Measurements from ENCODE around the gene METTL2B. TPM values are rescaled to one million over a fixed set of nuclear protein-coding genes. Genes with fewer than 3 reads are reported as not detected.
"Not testable (repeated sequence)": the region's sequence is repeated elsewhere in the genome, so short reads cannot be mapped to it uniquely, and the experiment has no call there.

Gene METTL2B
- total RNA-seq, 4 donors from 2014 or later, result 18.2 to 25.1 (median 19.8) TPM

DNA sequence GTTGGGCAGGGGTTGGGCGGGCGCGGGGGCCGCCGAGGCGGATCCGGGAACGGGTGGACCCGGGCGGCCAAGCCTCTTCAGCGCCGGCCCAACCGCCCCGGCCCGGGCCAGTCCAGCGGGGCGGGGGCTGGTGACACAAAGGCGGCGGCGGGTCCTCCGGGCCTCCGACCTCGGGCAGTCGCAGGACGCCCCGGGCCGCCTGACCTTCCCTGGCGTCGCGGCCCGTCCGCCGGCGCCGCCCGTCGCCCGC lies 54.2 kb downstream of the METTL2B start:
- intact Hi-C loops (cut with DNase I; ENCODE audit: low total_unique reads), result no loop called here
- TF ChIP-seq, protein P1, sequence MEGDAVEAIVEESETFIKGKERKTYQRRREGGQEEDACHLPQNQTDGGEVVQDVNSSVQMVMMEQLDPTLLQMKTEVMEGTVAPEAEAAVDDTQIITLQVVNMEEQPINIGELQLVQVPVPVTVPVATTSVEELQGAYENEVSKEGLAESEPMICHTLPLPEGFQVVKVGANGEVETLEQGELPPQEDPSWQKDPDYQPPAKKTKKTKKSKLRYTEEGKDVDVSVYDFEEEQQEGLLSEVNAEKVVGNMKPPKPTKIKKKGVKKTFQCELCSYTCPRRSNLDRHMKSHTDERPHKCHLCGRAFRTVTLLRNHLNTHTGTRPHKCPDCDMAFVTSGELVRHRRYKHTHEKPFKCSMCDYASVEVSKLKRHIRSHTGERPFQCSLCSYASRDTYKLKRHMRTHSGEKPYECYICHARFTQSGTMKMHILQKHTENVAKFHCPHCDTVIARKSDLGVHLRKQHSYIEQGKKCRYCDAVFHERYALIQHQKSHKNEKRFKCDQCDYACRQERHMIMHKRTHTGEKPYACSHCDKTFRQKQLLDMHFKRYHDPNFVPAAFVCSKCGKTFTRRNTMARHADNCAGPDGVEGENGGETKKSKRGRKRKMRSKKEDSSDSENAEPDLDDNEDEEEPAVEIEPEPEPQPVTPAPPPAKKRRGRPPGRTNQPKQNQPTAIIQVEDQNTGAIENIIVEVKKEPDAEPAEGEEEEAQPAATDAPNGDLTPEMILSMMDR (IDR thresholded peaks at IDR 0.05), result no peak
- TF ChIP-seq POLR2A (IDR thresholded peaks at IDR 0.05), result no peak
- H3K4me3 ChIP-seq (ENCODE audit: low read depth, poor library complexity, severe bottlenecking), result peak overlapping the region; percentile 48
- 1% methylated on average over 27 of the region's 38 CpGs; no CpG with 5 or more reads in 1 of the 2 donors for WGBS, 2 donors
- DNase-seq (ENCODE audit: low spot score in 2 of 2), result peak in 1 of 2 donors; percentile 19

DNA sequence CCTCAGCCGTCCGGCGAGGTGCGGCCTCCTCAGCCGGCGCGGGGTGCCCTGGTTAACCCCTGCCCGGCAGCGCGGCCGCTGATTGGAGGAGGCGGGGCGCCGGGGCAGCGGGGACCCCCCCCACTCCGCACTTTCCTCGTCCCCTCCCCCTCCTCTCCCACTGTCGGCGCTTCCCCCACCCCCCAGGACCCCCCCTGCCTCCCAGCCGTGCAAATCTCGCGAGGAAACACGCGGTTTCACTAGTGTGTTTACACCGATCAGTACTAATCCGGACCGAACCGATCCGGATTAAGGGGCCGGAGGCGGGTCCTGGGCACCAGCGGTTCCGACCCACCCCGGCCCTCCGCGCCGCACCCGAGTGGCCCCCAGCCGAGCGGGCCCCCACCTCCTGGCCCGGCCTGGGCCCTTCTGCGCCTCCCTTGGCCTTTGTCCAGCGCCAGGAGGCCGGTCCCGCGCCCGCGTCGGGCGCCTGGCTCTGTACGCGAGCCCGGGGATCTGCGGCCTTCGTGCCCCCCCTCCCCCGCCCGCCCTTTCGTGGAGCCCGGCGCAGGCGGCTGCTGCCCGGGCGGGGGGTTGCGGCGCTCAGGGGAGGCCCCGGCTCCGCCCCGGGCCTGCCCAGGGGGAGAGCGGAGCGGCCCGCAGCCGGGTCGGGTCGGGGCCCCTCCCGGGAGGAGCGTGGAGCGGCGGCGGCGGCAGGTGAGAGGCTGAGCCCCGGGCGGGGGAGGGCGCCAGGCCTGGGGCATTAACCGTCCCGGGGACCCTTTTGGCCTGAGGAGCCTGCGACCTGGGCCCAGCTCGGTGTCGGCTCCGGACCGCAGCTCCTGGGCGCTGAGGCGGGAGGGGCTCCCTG lies 54.8 kb downstream of the METTL2B start:
- intact Hi-C loops (cut with DNase I; ENCODE audit: low total_unique reads), result not testable (repeated sequence)
- peak overlapping the region; percentile 83 for H3K4me3 ChIP-seq (ENCODE audit: low read depth, poor library complexity, severe bottlenecking)
- peak; percentile 72 to 95 for DNase-seq (ENCODE audit: low spot score in 2 of 2)
- WGBS, 2 donors, result 0 to 3% methylated on average over 2 to 34 of the region's 92 CpGs

DNA sequence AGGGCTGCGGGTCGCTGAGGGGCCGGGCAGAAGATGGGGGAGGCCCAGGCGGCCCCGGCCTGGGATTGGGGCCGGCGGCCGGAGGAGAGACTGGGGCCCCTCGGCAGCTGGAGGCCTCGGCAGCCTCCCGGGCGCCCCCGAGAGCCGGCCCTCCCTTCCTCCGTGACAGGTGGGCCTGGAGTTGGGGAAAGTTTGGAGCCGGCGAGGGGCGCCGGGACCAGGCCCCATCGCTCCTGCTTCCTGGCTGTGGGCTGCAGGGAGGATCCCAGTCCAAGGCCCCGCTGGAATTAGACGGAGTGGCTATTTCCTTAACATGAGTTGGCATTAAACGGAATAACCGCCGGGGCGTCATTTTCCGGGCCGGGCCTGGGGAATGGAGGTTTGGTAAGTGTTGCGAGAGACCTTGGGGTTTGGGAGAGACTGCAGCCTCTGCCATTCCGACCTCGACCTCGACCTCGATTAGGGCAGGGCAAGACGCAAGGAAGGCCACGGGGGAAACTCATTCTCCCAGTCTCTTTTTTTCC lies 55.5 kb downstream of the METTL2B start:
- peak; percentile 55 to 89 for DNase-seq (ENCODE audit: low spot score in 2 of 2)

DNA sequence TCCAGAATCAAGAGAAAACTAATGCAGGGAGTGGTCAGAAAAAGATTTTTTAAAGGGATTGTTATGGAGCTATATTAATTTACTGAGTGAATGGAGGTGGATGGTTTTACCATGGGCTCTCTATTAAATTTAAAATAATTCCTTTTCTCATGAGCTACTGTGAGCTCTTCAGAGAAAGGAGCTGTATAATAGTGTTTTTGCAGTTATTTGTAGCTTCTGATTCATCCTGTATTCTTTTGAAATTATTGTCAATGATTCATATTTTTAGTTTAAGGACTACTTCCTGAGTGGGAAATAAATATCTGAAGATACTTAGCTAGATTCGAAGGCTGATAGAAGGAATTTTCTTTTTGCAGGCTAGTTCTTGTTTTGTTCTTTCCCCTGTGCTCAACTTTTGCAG lies 56.4 kb downstream of the METTL2B start:
- intact Hi-C loops (cut with DNase I; ENCODE audit: low total_unique reads); DNase-seq (ENCODE audit: low spot score in 2 of 2); H3K4me3 ChIP-seq (ENCODE audit: low read depth, poor library complexity, severe bottlenecking): not testable (repeated sequence)
- WGBS, 2 donors, result 3 to 5% methylated on average over 1 of the region's 1 CpG

More for the DNA sequence above, 55.5 kb downstream of the METTL2B start:
- peak overlapping the region; percentile 83 for H3K4me3 ChIP-seq (ENCODE audit: low read depth, poor library complexity, severe bottlenecking)
- intact Hi-C loops (cut with DNase I; ENCODE audit: low total_unique reads), result not testable (repeated sequence)
- WGBS, 2 donors, result 0 to 1% methylated on average over 13 to 14 of the region's 35 CpGs

DNA sequence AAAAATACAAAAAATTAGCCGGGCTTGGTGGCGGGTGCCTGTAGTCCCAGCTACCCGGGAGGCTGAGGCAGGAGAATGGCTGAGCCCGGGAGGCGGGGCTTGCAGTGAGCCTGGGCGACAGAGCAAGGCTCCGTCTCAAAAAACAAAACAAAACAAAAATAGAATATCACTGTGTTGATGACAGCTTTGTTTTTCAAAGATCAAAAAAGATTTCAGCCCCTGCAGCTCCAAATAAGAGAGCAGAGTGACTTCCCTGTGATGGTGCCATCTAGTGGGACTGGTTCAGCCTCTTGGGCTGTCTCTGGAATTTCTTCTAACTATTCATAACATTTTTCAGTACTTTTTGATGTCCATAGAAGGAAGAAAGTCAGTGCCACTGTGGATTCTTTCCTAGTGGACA lies 60.9 kb downstream of the METTL2B start:
- H3K4me3 ChIP-seq (ENCODE audit: low read depth, poor library complexity, severe bottlenecking); intact Hi-C loops (cut with DNase I; ENCODE audit: low total_unique reads): not testable (repeated sequence)
- peak in 1 of 2 donors; percentile 63 for DNase-seq (ENCODE audit: low spot score in 2 of 2)
- 41 to 48% methylated on average over 7 of the region's 7 CpGs for WGBS, 2 donors

DNA sequence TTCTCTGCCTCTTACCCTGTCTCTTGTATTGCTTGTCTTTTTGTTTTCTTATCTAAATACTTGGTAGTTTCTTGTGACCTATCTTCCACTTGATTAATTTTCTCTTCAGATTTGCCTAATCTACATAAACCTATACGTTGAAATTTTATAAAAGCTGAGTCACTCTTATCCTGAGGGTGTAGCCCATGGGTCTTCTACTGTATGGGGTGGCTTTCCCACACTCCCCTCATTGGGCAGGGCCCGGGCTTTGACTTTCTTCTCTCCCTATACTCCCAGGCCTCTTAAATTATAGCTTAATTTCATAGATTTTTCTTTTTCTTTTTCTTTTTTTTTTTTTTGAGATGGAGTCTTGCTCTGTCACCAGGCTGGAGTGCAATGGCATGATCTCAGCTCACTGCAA lies 66.0 kb downstream of the METTL2B start:
- peak in 1 of 2 donors; percentile 60 for DNase-seq (ENCODE audit: low spot score in 2 of 2)
- 60 to 65% methylated on average over 2 of the region's 2 CpGs for WGBS, 2 donors

DNA sequence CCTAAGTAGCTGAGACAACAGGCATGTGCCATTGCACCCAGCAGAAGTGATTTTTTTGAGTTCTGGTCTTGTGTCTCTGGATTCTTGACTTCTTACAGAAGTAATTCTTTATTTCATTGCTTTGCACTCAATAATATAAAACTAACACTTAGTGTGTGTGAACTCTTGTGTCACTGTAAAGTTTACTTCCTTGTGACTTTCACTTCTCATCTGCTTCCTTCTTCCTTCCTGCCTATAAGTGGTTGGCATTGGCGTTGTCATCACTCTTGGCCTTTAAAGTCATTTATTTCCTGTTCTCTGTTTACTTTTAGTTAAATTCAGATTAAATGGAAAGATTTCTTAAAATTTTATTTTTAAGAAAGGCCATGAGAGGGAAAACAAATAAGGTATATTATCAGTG lies 66.8 kb downstream of the METTL2B start:
- H3K4me3 ChIP-seq (ENCODE audit: low read depth, poor library complexity, severe bottlenecking); intact Hi-C loops (cut with DNase I; ENCODE audit: low total_unique reads); DNase-seq (ENCODE audit: low spot score in 2 of 2): not testable (repeated sequence)
- 29 to 69% methylated on average over 1 of the region's 1 CpG for WGBS, 2 donors

More for the DNA sequence above, 66.0 kb downstream of the METTL2B start:
- H3K4me3 ChIP-seq (ENCODE audit: low read depth, poor library complexity, severe bottlenecking); intact Hi-C loops (cut with DNase I; ENCODE audit: low total_unique reads): not testable (repeated sequence)

DNA sequence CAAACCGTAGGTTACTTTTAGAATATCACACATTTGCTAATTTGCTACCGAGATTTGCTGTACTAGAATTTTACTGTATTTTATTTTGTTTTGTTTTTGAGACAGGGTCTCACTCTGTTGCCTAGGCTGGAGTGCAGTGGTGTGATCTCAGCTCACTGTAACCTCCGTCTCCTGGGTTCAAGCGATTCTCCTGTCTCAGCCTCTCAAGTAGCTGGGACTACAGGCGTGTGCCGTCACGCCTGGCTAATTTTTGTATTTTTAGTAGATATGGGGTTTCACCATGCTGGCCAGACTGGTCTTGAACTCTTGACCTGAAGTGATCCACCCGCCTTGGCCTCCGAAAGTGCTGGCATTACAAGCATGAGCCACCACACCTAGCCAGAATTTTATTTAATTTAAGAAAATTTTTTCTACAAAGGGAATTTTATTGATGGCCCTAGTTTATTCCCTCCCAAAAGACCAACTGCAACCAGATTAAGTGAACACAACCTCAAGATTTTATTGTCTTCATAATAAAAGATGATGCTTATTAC lies 69.8 kb downstream of the METTL2B start:
- 95% methylated on average over 9 of the region's 9 CpGs for WGBS, 2 donors
- H3K4me3 ChIP-seq (ENCODE audit: low read depth, poor library complexity, severe bottlenecking); DNase-seq (ENCODE audit: low spot score in 2 of 2); intact Hi-C loops (cut with DNase I; ENCODE audit: low total_unique reads): not testable (repeated sequence)

DNA sequence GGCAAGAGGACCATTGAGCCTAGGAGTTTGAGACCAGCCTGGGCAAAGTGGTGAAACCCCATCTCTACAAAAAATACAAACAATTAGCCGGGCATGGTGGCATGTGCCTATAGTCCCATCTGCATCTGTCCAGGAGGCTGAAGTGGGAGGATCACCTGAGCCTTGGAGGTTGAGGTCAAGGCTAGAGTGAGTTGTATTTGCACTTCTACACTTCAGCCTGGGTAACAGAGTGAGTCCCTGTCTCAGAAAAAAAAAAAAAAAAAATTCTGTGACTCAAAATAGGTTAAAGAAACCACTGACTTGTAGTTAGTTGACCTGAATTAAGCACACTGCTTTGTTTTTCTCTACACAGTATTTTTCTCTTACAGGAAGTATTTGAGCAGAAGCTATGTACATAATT lies 74.4 kb downstream of the METTL2B start:
- intact Hi-C loops (cut with DNase I; ENCODE audit: low total_unique reads), result no loop called here
- TF ChIP-seq POLR2A (IDR thresholded peaks at IDR 0.05), result no peak
- TF ChIP-seq, protein P1 (IDR thresholded peaks at IDR 0.05), result no peak
- 89 to 93% methylated on average over 1 of the region's 1 CpG for WGBS, 2 donors
- no peak overlapping the region for H3K4me3 ChIP-seq (ENCODE audit: low read depth, poor library complexity, severe bottlenecking)
- no peak for DNase-seq (ENCODE audit: low spot score in 2 of 2)

DNA sequence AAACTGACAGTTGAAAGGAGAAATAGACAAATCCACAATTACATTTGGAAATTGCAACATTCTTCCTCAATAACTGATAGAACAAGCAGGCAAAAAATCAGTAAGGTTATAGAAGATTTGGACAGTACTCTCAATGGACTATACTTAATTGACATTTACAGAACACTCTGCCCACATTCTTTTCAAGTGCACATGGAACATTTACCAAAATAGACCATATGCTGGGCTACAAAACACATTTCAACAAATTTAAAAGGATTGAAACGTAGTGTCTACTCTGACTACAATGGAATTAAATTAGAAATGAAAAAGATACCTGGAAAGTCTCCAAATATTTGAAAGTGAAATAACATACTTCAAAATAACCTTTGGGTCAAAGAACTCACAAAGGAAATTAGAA lies 77.8 kb downstream of the METTL2B start:
- WGBS, 2 donors, result 0 to 28% methylated on average over 1 of the region's 1 CpG
- intact Hi-C loops (cut with DNase I; ENCODE audit: low total_unique reads); H3K4me3 ChIP-seq (ENCODE audit: low read depth, poor library complexity, severe bottlenecking); DNase-seq (ENCODE audit: low spot score in 2 of 2): not testable (repeated sequence)
